Ishikawa (cell line): Measurements from ENCODE around the gene PCDH19.

Experiments used
- CREB1 ChIP-seq: IDR thresholded peaks from 2 replicates; pipeline ENCODE4 v1.6.1; 2012; ENCODE audit warnings: low read depth
- EP300 ChIP-seq: IDR thresholded peaks from 2 replicates; pipeline ENCODE4 v1.6.1; 2012; ENCODE audit warnings: borderline replicate concordance
- FOXM1 ChIP-seq: IDR thresholded peaks from 2 replicates; pipeline ENCODE4 v1.6.1; 2012; ENCODE audit warnings: low read depth, borderline replicate concordance
- MAX ChIP-seq: IDR thresholded peaks from 2 replicates; pipeline ENCODE4 v1.6.1; 2012
- NFIC ChIP-seq: IDR thresholded peaks from 2 replicates; pipeline ENCODE4 v1.6.1; 2012
- RAD21 ChIP-seq: IDR thresholded peaks from 2 replicates; pipeline ENCODE4 v1.6.1; 2012; ENCODE audit warnings: low read depth
- TAF1 ChIP-seq: IDR thresholded peaks from 2 replicates; pipeline ENCODE4 v1.6.1; 2012; ENCODE audit warnings: low read depth, mild to moderate bottlenecking
- USF1 ChIP-seq: IDR thresholded peaks from 2 replicates; pipeline ENCODE4 v1.6.1; 2012
- YY1 ChIP-seq: IDR thresholded peaks from 2 replicates; pipeline ENCODE4 v1.6.1; 2012; ENCODE audit warnings: low read depth

- TF ChIP-seq NFIC (no peak), RAD21 (no peak), TAF1 (no peak), MAX (no peak), YY1 (no peak), USF1 (no peak), EP300 (no peak), CREB1 (no peak), FOXM1 (no peak)
Measured at GRCh38 chrX:100319716-100320115, 90.4 kb downstream of the PCDH19 start.
